Omental fat pad (tissue), 4 donors: ENCODE measurements around the gene SIM2. TPM values are rescaled to one million over a fixed set of nuclear protein-coding genes. Genes with fewer than 3 reads are reported as not detected.

Source experiments
- ATAC-seq: fragments of 150-250 bp; one replicate; pipeline ENCODE4 v1.9.1; 2016; ENCODE audit warnings: mild to moderate bottlenecking, moderate library complexity; ENCODE audit not compliant: low FRiP score
- DNase-seq: peaks from one replicate; pipeline ENCODE4 v3.0.0-alpha.2; 2019; ENCODE audit warnings: low spot score
- total RNA-seq, 4 donors: library from RNA; depleted of rRNA; stranded (reverse); fragments of >200 nt; gene quantifications; one replicate each; pipeline ENCODE4 v1.1.0, GENCODE V29; 2016
- TF ChIP-seq, protein P1 (sequence below), 3 donors: fragments of 450-650 bp; IDR thresholded peaks; one replicate each; pipeline ENCODE4 v1.5.1; 2016 to 2017; ENCODE audit warnings: antibody characterized with exemption in 3 of 3, mild to moderate bottlenecking in 3 of 3, moderate library complexity in 2 of 3

SIM2 gene
- total RNA-seq, 4 donors from 2014 or later, result 3.2 TPM; not detected in 3

DNA sequence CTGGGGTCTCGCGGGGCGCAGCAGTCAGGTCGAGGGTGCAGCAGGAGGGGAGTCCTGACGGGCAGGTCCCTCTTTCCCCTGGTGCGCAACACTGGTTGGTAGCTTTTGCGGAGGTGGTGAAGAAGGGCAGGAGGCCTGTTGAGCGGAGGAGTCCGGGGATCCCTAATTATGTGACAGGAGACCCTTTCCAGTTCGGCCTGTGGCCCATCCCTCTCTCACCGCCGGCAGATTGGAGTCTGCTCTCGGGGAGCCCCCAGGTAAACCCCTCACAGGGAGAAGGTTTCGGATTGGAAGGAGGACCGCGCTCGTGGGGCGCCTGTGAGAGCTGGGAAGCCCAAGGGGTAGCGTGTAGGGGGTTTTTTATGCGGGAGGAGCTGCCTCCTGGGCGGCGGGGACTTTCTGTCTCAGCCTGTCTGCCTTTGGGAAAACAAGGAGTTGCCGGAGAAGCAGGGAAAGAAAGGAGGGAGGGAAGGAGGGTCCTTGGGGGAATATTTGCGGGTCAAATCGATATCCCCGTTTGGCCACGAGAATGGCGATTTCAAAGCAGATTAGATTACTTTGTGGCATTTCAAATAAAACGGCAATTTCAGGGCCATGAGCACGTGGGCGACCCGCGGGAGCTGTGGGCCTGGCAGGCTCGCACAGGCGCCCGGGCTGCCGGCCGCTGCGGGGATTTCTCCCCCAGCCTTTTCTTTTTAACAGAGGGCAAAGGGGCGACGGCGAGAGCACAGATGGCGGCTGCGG is 9.5 kb downstream of the SIM2 start:
- TF ChIP-seq, protein P1, sequence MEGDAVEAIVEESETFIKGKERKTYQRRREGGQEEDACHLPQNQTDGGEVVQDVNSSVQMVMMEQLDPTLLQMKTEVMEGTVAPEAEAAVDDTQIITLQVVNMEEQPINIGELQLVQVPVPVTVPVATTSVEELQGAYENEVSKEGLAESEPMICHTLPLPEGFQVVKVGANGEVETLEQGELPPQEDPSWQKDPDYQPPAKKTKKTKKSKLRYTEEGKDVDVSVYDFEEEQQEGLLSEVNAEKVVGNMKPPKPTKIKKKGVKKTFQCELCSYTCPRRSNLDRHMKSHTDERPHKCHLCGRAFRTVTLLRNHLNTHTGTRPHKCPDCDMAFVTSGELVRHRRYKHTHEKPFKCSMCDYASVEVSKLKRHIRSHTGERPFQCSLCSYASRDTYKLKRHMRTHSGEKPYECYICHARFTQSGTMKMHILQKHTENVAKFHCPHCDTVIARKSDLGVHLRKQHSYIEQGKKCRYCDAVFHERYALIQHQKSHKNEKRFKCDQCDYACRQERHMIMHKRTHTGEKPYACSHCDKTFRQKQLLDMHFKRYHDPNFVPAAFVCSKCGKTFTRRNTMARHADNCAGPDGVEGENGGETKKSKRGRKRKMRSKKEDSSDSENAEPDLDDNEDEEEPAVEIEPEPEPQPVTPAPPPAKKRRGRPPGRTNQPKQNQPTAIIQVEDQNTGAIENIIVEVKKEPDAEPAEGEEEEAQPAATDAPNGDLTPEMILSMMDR (IDR thresholded peaks at IDR 0.05), result no peak

DNA sequence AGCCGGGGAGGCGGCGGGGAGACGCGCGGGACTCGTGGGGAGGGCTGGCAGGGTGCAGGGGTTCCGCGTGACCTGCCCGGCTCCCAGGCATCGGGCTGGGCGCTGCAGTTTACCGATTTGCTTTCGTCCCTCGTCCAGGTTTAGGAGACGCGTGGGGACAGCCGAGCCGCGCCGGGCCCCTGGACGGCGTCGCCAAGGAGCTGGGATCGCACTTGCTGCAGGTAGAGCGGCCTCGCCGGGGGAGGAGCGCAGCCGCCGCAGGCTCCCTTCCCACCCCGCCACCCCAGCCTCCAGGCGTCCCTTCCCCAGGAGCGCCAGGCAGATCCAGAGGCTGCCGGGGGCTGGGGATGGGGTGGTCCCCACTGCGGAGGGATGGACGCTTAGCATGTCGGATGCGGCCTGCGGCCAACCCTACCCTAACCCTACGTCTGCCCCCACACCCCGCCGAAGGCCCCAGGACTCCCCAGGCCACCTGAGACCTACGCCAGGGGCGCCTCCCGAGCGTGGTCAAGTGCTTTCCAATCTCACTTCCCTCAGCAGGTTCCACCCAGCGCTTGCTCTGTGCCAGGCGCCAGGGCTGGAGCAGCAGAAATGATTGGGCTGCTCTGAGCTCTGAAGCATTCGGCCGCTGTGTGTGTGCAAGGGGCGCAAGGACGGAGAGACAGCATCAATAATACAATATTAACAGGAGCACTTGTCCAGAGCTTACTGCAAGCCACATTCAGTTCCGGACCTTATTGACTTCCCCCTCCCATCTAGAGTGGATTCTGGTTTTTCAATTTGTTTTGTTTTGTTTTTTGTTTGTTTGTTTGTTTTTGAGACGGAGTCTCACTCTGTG is 10.3 kb downstream of the SIM2 start:
- DNase-seq, result no peak
- ATAC-seq, result peak; percentile 35
- TF ChIP-seq, protein P1 (IDR thresholded peaks at IDR 0.05), result no peak

More for the DNA sequence above, 9.5 kb downstream of the SIM2 start:
- DNase-seq (no peak), ATAC-seq (no peak)

DNA sequence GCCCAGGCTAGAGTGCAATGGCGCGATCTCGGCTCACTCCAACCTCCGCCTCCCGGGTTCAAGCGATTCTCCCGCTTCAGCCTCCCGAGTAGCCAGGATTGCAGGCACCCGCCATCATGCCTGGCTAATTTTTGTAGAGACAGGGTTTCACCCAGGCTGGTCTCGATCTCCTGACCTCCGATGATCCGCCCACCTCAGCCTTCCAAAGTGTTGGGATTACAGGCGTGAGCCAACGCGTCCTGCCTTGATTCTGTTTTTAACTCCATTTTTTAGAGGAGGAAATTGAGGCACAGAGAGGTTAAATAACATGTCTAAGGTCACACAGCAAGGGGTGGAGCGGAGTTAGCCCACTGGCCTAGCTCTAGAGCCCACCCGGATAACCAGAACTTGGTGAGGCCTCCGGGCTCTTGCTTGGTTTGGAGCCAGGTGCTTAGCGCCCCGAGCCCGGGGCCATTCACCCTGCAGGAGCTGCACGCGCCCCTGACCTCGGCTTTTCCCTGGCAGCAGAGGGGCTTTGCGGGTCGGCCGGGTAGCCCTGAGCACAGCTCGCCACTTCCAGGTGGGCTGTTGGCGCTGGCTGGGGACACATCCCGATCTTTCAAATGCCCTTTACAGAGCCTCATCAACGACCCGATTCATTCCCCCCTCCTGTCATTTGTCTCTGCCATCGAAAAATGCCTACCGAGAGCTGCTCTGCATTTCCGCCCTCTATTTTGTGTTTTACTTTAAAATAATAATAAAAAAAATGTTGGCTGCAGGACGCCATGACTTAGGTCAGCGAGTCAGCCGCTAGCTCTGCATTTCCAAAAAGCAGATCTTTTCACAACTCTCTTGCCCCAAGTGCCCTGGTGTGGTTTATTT is 11.2 kb downstream of the SIM2 start:
- ATAC-seq, result no peak
- no peak for DNase-seq
- TF ChIP-seq, protein P1 (IDR thresholded peaks at IDR 0.05), result no peak

DNA sequence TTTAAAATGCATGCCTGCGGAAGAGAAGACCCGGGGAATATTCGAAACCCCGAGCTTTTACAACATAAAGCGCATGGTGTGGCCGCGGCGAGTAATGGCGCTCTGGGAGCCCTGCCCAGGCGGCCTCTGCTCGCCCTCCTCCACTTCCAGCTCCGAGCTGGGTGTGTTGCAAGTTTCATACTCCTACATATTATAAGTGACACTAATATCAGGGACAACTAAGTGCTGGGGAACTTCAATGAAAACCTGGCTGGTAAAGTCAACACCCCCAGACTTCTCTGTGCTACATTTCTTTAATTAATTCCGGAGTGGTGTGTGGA is 11.8 kb downstream of the SIM2 start:
- TF ChIP-seq, protein P1 (IDR thresholded peaks at IDR 0.05), result no peak
- ATAC-seq, result no peak
- no peak for DNase-seq

DNA sequence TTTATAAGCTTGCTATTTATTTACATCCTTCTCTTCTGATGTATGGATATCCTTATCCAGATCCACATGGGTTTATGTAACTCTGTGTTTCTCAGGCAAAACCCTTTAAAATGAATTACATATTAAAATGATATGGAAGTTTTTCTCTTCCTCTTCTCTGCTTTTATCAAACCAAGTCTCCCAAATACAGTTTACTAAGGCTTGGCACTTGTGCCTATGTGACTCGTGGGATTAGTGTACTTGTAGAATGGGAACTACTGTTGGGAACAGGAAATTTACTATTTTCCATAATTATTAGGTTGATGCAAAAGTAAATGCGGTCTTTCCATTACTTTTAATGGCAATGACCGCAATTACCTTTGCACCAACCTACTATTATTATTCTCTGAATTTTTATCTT is 14.8 kb downstream of the SIM2 start:
- TF ChIP-seq, protein P1 (IDR thresholded peaks at IDR 0.05), result no peak
- DNase-seq (no peak), ATAC-seq (no peak)

DNA sequence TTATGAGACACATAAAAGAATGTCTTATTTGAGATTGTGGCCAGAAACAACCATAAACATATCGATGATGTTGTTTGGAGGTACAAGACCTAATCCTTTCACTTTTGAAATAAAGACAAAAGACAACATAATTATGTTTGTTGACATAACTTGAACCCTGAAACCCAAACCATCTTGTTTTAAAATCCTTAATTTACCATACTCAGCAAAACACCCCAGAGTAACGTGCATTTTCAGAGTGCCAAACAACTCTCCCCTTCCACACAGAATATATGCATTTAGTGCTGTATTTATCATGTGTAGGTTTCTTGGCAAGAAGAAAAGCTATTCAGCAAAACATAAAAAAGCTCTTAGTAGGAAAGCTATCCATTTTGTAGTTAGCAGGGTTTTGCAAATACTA is 17.5 kb downstream of the SIM2 start:
- ATAC-seq (no peak), DNase-seq (no peak)
- TF ChIP-seq, protein P1 (IDR thresholded peaks at IDR 0.05), result no peak
